HepG2 (cell line): ENCODE measurements around the gene DGCR6L.
"Not testable (repeated sequence)": the region's sequence is repeated elsewhere in the genome, so short reads cannot be mapped to it uniquely, and the experiment has no call there.

Source experiments
- BHLHE40 ChIP-seq: IDR thresholded peaks from 2 replicates; pipeline ENCODE4 v1.6.1; 2011; ENCODE audit warnings: low read length, improper control_type of control experiment
- CTCF ChIP-seq: sonication (generic); formaldehyde crosslinking; IDR thresholded peaks from 2 replicates; pipeline ENCODE4 v1.5.0; 2020; ENCODE audit warnings: mild to moderate bottlenecking, missing genetic modification reagents, moderate library complexity
- E2F1 ChIP-seq: sonication (generic); formaldehyde crosslinking; IDR thresholded peaks from 2 replicates; pipeline ENCODE4 v1.5.0; 2020; ENCODE audit warnings: missing genetic modification reagents
- GLI4 ChIP-seq: sonication (generic); formaldehyde crosslinking; IDR thresholded peaks from 2 replicates; pipeline ENCODE4 v1.5.1; 2020; ENCODE audit warnings: missing genetic modification reagents, mild to moderate bottlenecking, moderate library complexity, borderline replicate concordance
- NFRKB ChIP-seq: fragments of 450-650 bp; IDR thresholded peaks from 2 replicates; pipeline ENCODE4 v1.6.1; 2017
- PBX3 ChIP-seq: sonication (generic); formaldehyde crosslinking; IDR thresholded peaks from 2 replicates; pipeline ENCODE4 v1.8.1; 2023; ENCODE audit warnings: missing genetic modification reagents, inconsistent platforms, borderline replicate concordance
- TCF7 ChIP-seq: sonication (generic); IDR thresholded peaks from 2 replicates; pipeline ENCODE4 v1.6.1; 2016; ENCODE audit warnings: antibody characterized with exemption, low read depth
- U2AF1 ChIP-seq: fragments of 200-400 bp; formaldehyde crosslinking; optimal IDR thresholded peaks from 2 replicates; pipeline ENCODE3; 2017; ENCODE audit warnings: mild to moderate bottlenecking, low read depth, low read length
- ZNF225 ChIP-seq: sonication (generic); formaldehyde crosslinking; IDR thresholded peaks from 2 replicates; pipeline ENCODE4 v1.4.0; 2020; ENCODE audit warnings: mild to moderate bottlenecking, missing genetic modification reagents

GRCh38 chr22:20325996-20326395, 6.1 kb upstream of the DGCR6L start:
- TF ChIP-seq PBX3; U2AF1; GLI4 (CRISPR knock-in tag); E2F1; NFRKB; TCF7; BHLHE40; CTCF; ZNF225: not testable (repeated sequence)
